Lung (tissue), 12 donors: ENCODE data around the gene P2RX6. TPM values are rescaled to one million over a fixed set of nuclear protein-coding genes. Genes with fewer than 3 reads are reported as not detected.

Experiments used
- ATAC-seq: fragments of 200-7000 bp; cut with Tn5 transposase; one replicate; pipeline ENCODE4 v1.9.1; 2020; ENCODE audit warnings: moderate number of reproducible peaks; ENCODE audit not compliant: insufficient read depth, low FRiP score
- DNase-seq, 3 donors: peaks; one replicate each; pipeline ENCODE4 v3.0.0-alpha.2; 2013 to 2017
- H3K27ac ChIP-seq, 2 donors: one replicate each; pipeline ENCODE4 v1.5.1; 2013; ENCODE audit warnings: mild to moderate bottlenecking in 2 of 2, moderate library complexity in 2 of 2, control low read depth in 1 of 2, inconsistent platforms in 1 of 2, low read depth in 1 of 2, low read length in 1 of 2
- H3K27me3 ChIP-seq, 3 donors: one replicate each; pipeline ENCODE4 v1.5.1; 2013; ENCODE audit warnings: low read length in 2 of 3; ENCODE audit not compliant: control insufficient read depth in 3 of 3, insufficient read depth in 3 of 3
- H3K36me3 ChIP-seq, 4 donors: one replicate each; pipeline ENCODE4 v1.5.1; 2013; ENCODE audit warnings: low read length in 4 of 4, mild to moderate bottlenecking in 1 of 4, moderate library complexity in 1 of 4; ENCODE audit not compliant: control insufficient read depth in 4 of 4, insufficient read depth in 4 of 4
- H3K4me1 ChIP-seq, 5 donors: one replicate each; pipeline ENCODE4 v1.5.1; 2013; ENCODE audit warnings: low read length in 5 of 5, mild to moderate bottlenecking in 2 of 5, moderate library complexity in 1 of 5; ENCODE audit not compliant: control insufficient read depth in 5 of 5, insufficient read depth in 5 of 5
- H3K4me3 ChIP-seq: one replicate; pipeline ENCODE4 v1.5.1; 2013; ENCODE audit warnings: mild to moderate bottlenecking, control low read depth, moderate library complexity
- H3K9ac ChIP-seq, 2 donors: one replicate each; pipeline ENCODE4 v1.5.1; 2013; ENCODE audit warnings: low read length in 2 of 2, control low read depth in 1 of 2; ENCODE audit not compliant: insufficient read depth in 1 of 2
- H3K9me3 ChIP-seq, 4 donors: one replicate each; pipeline ENCODE4 v1.5.1; 2013; ENCODE audit warnings: low read length in 3 of 4, mild to moderate bottlenecking in 1 of 4, moderate library complexity in 1 of 4; ENCODE audit not compliant: control insufficient read depth in 4 of 4, insufficient read depth in 3 of 4
- WGBS, 2 donors: extraction: QIAGEN DNeasy Blood & Tissue Kit; methylation state at CpG; one replicate each; pipeline ENCODE4 v1.1.7; 2013; 5-methylcytosine and 5-hydroxymethylcytosine counted together
- polyA plus RNA-seq, 2 donors: library from polyadenylated mRNA; stranded (reverse); fragments of 200-250 nt; gene quantifications; one replicate each; pipeline ENCODE4 v1.2.1, GENCODE V29; 2013
- total RNA-seq, 2 donors: library from RNA; depleted of rRNA in 1 of 2; stranded (reverse); fragments of >200 nt in 1 of 2; gene quantifications; one replicate each; pipeline ENCODE4 v1.2.1, GENCODE V29; 2014 to 2021
- TF ChIP-seq, protein P1 (sequence below): IDR thresholded peaks from 2 replicates; pipeline ENCODE4 v1.5.1; 2012; ENCODE audit warnings: mild to moderate bottlenecking; ENCODE audit errors: control extremely low read depth, extremely low read depth
- donor health status: control.
- donor health status: control.
- donor health status: Bipolar disorder and iron deficiency.
- donor health status: healthy.
- donor health status: DM: yes; HTN: yes; CAD: no.

The P2RX6 gene
- total and polyA plus RNA-seq, 4 donors = 0.21 to 2.2 (median 0.93) TPM

DNA sequence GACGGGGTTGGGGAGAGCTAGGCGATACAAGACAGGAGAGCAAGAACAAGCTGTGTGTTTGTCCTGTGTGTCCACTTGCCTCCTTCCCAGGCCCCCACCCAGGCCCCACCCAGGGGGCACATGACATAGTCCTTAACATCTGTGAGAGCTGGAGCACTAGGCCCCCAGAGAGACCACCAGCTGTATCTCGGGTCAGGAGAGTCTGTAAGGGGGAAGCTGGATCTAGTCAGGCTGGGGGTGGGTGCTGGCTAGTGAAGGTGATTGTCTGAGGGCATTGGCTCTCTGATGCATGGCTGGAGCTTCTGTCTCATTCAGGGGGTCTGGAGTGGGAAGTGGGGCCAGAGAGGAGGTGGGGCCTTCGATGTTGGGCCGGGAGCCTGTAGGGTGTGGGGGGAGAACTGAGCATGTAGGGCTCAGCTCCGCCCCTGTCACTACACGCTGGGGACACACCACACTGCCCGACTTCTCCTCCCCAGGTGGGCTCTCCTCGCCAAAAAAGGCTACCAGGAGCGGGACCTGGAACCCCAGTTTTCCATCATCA is 571 bp downstream of the P2RX6 start:
- 64 to 79% methylated on average over 10 of the region's 10 CpGs for WGBS, 2 donors
- ATAC-seq = no peak
- Histone ChIP-seq H3K36me3 (no peaks in the 10 kb centered on the region), H3K9ac (peak overlapping the region in 1 of 2 donors; percentile 26), H3K9me3 (no peaks in the 10 kb centered on the region), H3K4me1 (peaks cover 2 to 36% (median 10%) of the 10 kb centered on the region in 5 donors), H3K4me3 (no peak overlapping the region), H3K27me3 (no peaks in the 10 kb centered on the region), H3K27ac (peak overlapping the region in 1 of 2 donors; percentile 62)
- TF ChIP-seq, protein P1, sequence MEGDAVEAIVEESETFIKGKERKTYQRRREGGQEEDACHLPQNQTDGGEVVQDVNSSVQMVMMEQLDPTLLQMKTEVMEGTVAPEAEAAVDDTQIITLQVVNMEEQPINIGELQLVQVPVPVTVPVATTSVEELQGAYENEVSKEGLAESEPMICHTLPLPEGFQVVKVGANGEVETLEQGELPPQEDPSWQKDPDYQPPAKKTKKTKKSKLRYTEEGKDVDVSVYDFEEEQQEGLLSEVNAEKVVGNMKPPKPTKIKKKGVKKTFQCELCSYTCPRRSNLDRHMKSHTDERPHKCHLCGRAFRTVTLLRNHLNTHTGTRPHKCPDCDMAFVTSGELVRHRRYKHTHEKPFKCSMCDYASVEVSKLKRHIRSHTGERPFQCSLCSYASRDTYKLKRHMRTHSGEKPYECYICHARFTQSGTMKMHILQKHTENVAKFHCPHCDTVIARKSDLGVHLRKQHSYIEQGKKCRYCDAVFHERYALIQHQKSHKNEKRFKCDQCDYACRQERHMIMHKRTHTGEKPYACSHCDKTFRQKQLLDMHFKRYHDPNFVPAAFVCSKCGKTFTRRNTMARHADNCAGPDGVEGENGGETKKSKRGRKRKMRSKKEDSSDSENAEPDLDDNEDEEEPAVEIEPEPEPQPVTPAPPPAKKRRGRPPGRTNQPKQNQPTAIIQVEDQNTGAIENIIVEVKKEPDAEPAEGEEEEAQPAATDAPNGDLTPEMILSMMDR = no peak
- no peak for DNase-seq

DNA sequence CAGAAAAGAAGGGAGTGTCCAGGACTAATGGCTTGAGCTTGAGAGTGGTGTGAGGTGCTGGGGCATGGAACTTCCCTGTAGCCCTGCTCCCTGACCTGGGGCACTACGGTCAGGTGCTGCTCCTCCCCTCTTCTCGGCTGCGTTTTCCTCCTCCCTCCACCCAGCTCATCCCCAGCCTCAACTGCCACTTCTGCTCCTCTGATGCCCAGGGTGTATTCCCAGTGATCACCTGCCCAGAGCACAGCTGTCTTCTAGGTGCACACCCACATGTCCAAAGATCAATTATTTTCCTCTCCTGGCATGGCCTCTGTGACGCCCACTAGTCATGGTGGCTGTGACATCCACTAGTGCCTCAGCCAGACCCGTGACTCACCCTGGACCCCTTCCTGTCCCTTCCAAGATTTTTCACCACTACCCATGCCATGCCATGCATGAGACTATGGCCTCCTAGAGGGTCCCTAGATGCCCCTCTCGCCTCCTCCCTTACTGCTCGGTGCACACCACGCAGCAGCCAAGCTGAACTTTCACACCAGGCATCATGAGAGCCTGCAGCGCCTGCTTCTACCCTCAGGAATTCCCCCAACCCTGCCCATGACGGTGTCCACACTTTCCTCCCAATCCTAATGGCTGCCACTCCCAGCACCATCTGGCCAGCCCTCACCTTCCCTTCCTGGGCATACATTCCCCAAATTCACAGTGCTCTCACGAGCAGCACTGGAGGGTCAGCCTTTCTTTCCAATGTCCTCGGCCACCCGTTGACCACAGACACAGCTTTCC is 1.9 kb downstream of the P2RX6 start:
- H3K9ac ChIP-seq = no peak overlapping the region

DNA sequence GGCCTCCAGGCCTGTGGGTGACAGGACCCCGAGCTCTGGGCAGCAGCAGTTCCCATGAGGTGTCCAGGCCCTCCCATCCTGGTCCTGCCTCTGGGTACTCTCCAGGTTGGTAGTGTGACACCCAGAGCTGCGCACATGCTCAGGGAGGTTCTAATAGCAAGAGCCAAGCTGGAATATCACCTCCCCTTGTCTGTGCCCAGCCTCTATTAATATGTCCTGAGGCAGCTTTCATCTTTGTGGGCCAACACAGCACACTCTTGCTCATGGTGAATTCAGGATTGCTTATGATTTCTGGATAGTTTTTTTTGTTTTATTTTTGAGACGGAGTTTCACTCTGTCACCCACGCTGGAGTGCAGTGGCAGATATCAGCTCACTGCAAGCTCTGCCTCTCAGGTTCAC is 3.3 kb downstream of the P2RX6 start:
- Histone ChIP-seq H3K9ac (no peak overlapping the region), H3K4me1 (peaks cover 2 to 30% (median 10%) of the 10 kb centered on the region in 5 donors), H3K4me3 (no peak overlapping the region), H3K27me3 (no peaks in the 10 kb centered on the region), H3K27ac (no peak overlapping the region), H3K36me3 (no peaks in the 10 kb centered on the region), H3K9me3 (no peaks in the 10 kb centered on the region)
- DNase-seq (no peak), ATAC-seq (no peak)
- TF ChIP-seq, protein P1 = no peak
- WGBS, 2 donors = 94 to 99% methylated on average over 4 of the region's 4 CpGs

More for the DNA sequence above, 1.9 kb downstream of the P2RX6 start:
- Histone ChIP-seq H3K36me3 (no peaks in the 10 kb centered on the region), H3K9me3 (no peaks in the 10 kb centered on the region), H3K27ac (no peak overlapping the region), H3K4me3 (no peak overlapping the region), H3K4me1 (peaks cover 2 to 36% (median 10%) of the 10 kb centered on the region in 5 donors), H3K27me3 (no peaks in the 10 kb centered on the region)
- no peak for DNase-seq
- no peak for ATAC-seq
- 86 to 92% methylated on average over 13 of the region's 13 CpGs for WGBS, 2 donors
- TF ChIP-seq, protein P1 = no peak
